Glutamatergic neuron (in vitro differentiated cells): ENCODE data around the gene DEFB123. TPM values are rescaled to one million over a fixed set of nuclear protein-coding genes. Genes with fewer than 3 reads are reported as not detected.
"Not testable (repeated sequence)": the region's sequence is repeated elsewhere in the genome, so short reads cannot be mapped to it uniquely, and the experiment has no call there.

Experiments
- DNase-seq: peaks from one replicate; pipeline ENCODE4 v3.0.0; 2022
- H3K27ac Mint-ChIP-seq: one replicate; pipeline ENCODE4 v1.8.0; 2020; ENCODE audit warnings: mild to moderate bottlenecking, mixed read lengths, inconsistent platforms; ENCODE audit not compliant: unreplicated experiment
- H3K27me3 Mint-ChIP-seq: one replicate; pipeline ENCODE4 v1.8.0; 2020; ENCODE audit warnings: mild to moderate bottlenecking, moderate library complexity, mixed read lengths, inconsistent platforms; ENCODE audit not compliant: unreplicated experiment
- H3K36me3 Mint-ChIP-seq: one replicate; pipeline ENCODE4 v1.8.0; 2020; ENCODE audit warnings: mild to moderate bottlenecking, mixed read lengths, inconsistent platforms; ENCODE audit not compliant: unreplicated experiment
- H3K4me1 Mint-ChIP-seq: one replicate; pipeline ENCODE4 v1.8.0; 2020; ENCODE audit warnings: mild to moderate bottlenecking, low read depth, mixed read lengths, inconsistent platforms; ENCODE audit not compliant: unreplicated experiment
- H3K4me3 Mint-ChIP-seq: one replicate; pipeline ENCODE4 v1.8.0; 2020; ENCODE audit warnings: mild to moderate bottlenecking, mixed read lengths, inconsistent platforms; ENCODE audit not compliant: unreplicated experiment
- H3K9me3 Mint-ChIP-seq: one replicate; pipeline ENCODE4 v1.8.0; 2020; ENCODE audit warnings: mild to moderate bottlenecking, moderate library complexity, mixed read lengths, inconsistent platforms; ENCODE audit not compliant: unreplicated experiment
- total RNA-seq: library from RNA; stranded (reverse); fragmentation: NEBNext Ultra II Directional; extraction: Animal tissue kit (Norgen Biotek cat#: 25700); gene quantifications from one replicate; pipeline ENCODE4 v1.2.1, GENCODE V29; 2021; ENCODE audit not compliant: unreplicated experiment
- TF ChIP-seq, protein P1 (sequence below): fragments of 200-600 bp; sonication (generic); IDR thresholded peaks from one replicate; pipeline ENCODE4 v1.5.0; 2021; ENCODE audit not compliant: partially characterized antibody, unreplicated experiment

Gene DEFB123
- total RNA-seq, 1 donor from 2014 or later: not detected

GRCh38 chr20:31430568-31431115 is 9.8 kb upstream of the DEFB123 start:
- Mint-ChIP-seq H3K27ac (no peak overlapping the region), H3K4me3 (no peak overlapping the region), H3K27me3 (no peaks in the 10 kb centered on the region), H3K4me1 (no peaks in the 10 kb centered on the region), H3K36me3 (peaks cover 2% of the 10 kb centered on the region), H3K9me3 (peaks cover 8% of the 10 kb centered on the region)
- TF ChIP-seq, protein P1, sequence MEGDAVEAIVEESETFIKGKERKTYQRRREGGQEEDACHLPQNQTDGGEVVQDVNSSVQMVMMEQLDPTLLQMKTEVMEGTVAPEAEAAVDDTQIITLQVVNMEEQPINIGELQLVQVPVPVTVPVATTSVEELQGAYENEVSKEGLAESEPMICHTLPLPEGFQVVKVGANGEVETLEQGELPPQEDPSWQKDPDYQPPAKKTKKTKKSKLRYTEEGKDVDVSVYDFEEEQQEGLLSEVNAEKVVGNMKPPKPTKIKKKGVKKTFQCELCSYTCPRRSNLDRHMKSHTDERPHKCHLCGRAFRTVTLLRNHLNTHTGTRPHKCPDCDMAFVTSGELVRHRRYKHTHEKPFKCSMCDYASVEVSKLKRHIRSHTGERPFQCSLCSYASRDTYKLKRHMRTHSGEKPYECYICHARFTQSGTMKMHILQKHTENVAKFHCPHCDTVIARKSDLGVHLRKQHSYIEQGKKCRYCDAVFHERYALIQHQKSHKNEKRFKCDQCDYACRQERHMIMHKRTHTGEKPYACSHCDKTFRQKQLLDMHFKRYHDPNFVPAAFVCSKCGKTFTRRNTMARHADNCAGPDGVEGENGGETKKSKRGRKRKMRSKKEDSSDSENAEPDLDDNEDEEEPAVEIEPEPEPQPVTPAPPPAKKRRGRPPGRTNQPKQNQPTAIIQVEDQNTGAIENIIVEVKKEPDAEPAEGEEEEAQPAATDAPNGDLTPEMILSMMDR: no peak
- DNase-seq: no peak

- H3K4me1 Mint-ChIP-seq: no peaks in the 10 kb centered on the region
- no peak overlapping the region for H3K27ac Mint-ChIP-seq
- TF ChIP-seq, protein P1: no peak
- peaks cover 8% of the 10 kb centered on the region for H3K9me3 Mint-ChIP-seq
- no peak for DNase-seq
- H3K27me3 Mint-ChIP-seq: peaks cover 2% of the 10 kb centered on the region
- no peak overlapping the region for H3K4me3 Mint-ChIP-seq
- H3K36me3 Mint-ChIP-seq: no peaks in the 10 kb centered on the region
These were observed 5.8 kb downstream of the DEFB123 start for GRCh38 chr20:31446084-31446819.

DNA sequence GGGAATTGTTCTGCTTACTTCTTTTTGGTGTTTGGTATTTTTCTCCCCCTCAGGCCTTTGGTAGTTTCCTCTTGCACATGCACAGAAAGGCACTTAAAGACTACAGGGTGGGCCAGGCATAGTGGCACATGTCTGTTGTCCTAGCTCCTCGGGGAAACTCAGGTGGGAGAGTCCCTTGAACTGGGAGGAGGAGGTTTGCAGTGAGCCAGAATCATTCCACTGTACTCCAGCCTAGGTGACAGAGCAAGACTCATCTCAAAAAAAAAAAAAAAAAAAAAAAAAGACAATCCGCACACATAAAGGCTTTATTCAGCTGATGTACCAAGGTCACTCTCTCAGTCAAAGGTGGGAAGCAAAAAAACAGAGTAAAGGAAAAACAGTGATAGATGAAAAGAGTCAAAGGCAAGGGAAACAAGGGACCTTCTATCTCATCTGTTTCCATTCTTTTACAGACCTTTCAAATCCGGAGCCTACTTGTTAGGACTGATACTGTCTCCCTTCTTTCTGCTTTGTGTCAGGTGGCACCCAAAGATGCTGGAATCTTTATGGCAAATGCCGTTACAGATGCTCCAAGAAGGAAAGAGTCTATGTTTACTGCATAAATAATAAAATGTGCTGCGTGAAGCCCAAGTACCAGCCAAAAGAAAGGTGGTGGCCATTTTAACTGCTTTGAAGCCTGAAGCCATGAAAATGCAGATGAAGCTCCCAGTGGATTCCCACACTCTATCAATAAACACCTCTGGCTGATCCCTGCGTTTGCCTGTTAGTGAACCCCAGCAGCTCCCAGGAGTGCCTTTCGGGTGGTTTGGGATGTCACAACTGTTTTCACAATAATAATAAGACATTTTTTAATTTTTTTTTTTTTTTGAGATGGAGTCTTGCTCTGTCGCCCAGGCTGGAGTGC is 9.3 kb downstream of the DEFB123 start:
- Mint-ChIP-seq H3K9me3 (peaks cover 4% of the 10 kb centered on the region), H3K36me3 (no peaks in the 10 kb centered on the region), H3K4me3 (no peak overlapping the region), H3K4me1 (no peaks in the 10 kb centered on the region), H3K27me3 (peaks cover 2% of the 10 kb centered on the region), H3K27ac (no peak overlapping the region)
- no peak for DNase-seq
- TF ChIP-seq, protein P1: no peak

DNA sequence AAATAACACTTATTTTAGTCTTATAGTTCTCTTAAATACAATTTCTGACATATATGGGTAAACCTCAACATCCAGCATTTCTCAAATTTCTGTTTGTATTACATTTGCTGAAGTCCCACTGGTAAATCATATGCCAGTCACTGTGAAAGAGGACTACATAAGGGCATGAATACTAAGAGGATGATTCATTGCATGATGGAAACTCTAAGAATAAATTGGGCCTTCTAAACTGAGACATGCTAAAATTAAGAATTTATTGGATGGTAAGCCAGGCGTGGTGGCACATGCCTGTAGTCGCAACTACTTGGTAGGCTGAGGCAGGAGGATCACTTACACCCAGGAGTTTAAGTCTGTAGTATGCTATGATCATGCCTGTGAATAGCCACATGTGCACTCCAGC is 12.1 kb downstream of the DEFB123 start:
- Mint-ChIP-seq H3K27me3 (peaks cover 2% of the 10 kb centered on the region), H3K4me3 (no peak overlapping the region), H3K4me1 (no peaks in the 10 kb centered on the region), H3K9me3 (peaks cover 5% of the 10 kb centered on the region), H3K27ac (no peak overlapping the region), H3K36me3 (no peaks in the 10 kb centered on the region)
- TF ChIP-seq, protein P1: no peak
- DNase-seq: no peak

- Mint-ChIP-seq H3K36me3 (no peaks in the 10 kb centered on the region), H3K4me3 (no peak overlapping the region), H3K9me3 (peaks cover 5% of the 10 kb centered on the region), H3K27ac (no peak overlapping the region), H3K27me3 (peaks cover 2% of the 10 kb centered on the region), H3K4me1 (no peaks in the 10 kb centered on the region)
- TF ChIP-seq, protein P1: no peak
- no peak for DNase-seq
These were observed 13.9 kb downstream of the DEFB123 start for GRCh38 chr20:31454361-31454760.

DNA sequence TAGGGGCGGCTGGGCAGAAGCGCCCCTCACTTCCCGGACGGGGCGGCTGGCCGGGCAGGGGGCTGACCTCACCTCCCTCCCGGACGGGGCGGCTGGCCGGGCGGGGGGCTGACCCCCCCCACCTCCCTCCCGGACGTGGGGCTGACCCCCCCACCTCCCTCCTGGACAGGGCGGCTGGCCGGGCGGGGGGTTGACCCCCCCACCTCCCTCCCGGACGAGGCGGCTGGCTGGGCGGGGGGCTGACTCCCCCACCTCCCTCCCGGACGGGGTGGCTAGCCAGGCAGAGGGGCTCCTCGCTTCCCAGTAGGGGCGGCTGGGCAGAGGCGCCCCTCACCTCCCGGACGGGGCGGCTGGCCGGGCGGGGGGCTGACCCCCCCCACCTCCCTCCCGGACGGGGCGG is 30.5 kb downstream of the DEFB123 start:
- DNase-seq: peak; percentile 60
- not testable (repeated sequence) for H3K4me1 Mint-ChIP-seq, H3K27ac Mint-ChIP-seq, H3K4me3 Mint-ChIP-seq
- Mint-ChIP-seq H3K36me3 (peaks cover 24% of the 10 kb centered on the region), H3K27me3 (peaks cover 20% of the 10 kb centered on the region), H3K9me3 (peaks cover 14% of the 10 kb centered on the region)
